HG03175 (cell line): Measurements from ENCODE around the gene SLC14A1.

ENCODE experiments used
- ATAC-seq: cut with Tn5 transposase; IDR thresholded peaks from one replicate; pipeline ENCODE4 v1.9.1; 2021; ENCODE audit warnings: mild to moderate bottlenecking, moderate library complexity; ENCODE audit not compliant: unreplicated experiment

Gene SLC14A1

DNA sequence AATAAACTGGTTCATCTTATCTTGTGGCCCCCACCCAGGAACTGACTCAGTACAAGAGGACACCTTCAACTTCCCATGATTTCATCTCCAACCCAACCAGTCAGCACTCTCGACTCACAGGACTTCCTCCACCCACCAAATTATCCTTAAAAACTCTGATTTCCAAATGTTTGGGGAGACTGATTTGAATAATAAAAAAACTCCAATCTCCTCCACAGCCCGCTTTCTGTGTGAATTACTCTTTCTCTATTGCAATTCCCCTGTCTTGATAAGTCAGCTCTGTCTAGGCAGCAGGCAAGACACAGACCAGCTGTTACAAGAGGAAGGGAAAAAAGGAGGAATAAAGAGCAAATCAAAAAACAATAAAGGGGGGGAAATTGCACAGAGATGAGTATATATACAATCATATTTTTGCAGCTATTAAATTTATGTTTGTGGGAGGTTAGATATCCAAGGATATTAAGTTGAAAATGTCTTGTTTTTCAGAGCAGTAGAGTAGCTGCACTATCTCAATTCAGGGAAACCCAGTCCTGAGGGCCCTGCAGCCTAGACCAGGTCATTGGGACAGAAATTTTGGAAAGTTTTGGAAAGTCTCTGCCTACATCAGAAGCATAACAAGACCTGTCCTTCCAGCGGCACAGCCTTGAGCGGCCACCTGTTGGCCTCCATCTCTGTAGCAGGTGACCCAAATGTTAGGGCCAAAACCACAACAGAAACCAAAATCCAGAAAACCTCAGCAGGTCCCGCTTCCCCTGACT, 68.7 kb downstream of the SLC14A1 start:
- no peak for ATAC-seq

GRCh38 chr18:45793264-45793965, 69.4 kb downstream of the SLC14A1 start:
- no peak for ATAC-seq

DNA sequence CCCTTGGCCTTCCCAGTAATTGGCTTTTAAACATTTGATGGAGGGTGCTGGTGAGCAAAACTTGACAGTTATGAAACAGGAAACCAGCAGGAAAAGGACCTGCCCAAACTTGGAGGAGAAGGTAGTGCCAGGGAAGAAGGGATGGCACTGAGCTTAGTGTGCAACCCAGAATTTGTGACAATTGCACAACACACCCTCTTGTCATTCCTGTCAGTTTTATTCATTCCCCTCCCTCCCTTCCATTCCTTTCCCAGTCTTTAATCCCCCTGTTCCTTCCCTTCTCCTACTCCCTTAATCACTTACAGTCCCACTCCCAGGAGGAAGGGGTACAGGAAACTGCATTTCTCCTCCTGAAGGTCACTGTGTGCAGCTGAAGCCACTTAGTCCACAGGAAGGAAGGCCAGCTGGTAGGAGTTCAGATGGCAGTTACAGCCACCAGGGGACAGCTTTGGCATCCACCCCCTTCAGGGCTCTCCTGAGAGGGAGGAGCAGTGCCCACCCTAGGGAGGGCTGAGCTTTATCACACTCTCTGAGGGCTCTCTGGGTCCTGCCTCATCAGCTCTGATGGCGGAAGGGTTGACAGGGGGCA, 77.5 kb downstream of the SLC14A1 start:
- ATAC-seq, result no peak
